Omental fat pad (tissue), 4 donors: ENCODE measurements around the gene SYCN. TPM values are rescaled to one million over a fixed set of nuclear protein-coding genes. Genes with fewer than 3 reads are reported as not detected.

Experiments used
- ATAC-seq: fragments of 150-250 bp; one replicate; pipeline ENCODE4 v1.9.1; 2016; ENCODE audit warnings: mild to moderate bottlenecking, moderate library complexity; ENCODE audit not compliant: low FRiP score
- DNase-seq: peaks from one replicate; pipeline ENCODE4 v3.0.0-alpha.2; 2019; ENCODE audit warnings: low spot score
- total RNA-seq, 4 donors: library from RNA; depleted of rRNA; stranded (reverse); fragments of >200 nt; gene quantifications; one replicate each; pipeline ENCODE4 v1.1.0, GENCODE V29; 2016
- TF ChIP-seq, protein P1 (sequence below), 3 donors: fragments of 450-650 bp; IDR thresholded peaks; one replicate each; pipeline ENCODE4 v1.5.1; 2016 to 2017; ENCODE audit warnings: antibody characterized with exemption in 3 of 3, mild to moderate bottlenecking in 3 of 3, moderate library complexity in 2 of 3

SYCN gene
- total RNA-seq, 4 donors from 2014 or later: not detected

DNA sequence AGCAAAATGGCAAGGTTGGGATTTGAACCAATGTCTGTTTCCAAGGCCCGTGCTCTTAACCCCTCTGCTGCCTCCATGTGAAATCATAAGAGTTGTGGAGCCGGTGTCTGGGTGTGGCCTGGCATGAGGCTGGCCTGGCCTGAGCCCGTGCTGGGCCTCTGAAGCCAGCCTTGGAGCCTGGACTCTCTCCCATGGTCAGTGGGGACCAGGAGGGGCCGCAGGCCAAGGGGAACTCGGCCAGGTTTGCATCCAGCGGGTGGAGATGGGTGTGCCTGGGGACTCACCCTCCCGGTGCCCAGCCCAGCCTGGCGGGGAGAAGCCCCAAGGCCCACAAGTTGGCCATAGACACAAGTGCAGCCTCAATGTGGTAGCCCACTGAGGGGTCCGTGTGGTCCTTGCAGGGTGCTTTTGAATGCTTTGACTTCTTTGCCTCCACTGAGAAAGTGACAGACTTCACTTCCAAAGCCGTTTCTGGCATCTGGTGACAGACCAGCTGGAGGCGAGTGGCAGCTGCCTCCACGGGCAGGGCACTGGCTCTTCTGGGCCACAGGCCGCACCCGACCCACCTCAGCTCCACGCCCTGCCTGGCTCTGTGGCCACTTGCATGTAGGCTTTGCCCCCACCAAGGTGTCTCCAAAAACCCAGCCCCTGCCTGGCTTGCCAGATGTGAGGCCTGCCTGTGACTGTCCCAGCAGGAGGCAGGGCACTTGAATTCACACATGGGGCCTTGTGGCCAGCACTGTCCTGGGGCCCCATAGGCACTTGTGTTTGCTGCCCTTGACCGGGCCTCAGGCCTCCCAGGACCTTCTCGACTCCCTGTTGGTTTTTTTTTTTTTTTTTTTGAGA is 33.5 kb downstream of the SYCN start:
- ATAC-seq (no peak), DNase-seq (no peak)
- TF ChIP-seq, protein P1, sequence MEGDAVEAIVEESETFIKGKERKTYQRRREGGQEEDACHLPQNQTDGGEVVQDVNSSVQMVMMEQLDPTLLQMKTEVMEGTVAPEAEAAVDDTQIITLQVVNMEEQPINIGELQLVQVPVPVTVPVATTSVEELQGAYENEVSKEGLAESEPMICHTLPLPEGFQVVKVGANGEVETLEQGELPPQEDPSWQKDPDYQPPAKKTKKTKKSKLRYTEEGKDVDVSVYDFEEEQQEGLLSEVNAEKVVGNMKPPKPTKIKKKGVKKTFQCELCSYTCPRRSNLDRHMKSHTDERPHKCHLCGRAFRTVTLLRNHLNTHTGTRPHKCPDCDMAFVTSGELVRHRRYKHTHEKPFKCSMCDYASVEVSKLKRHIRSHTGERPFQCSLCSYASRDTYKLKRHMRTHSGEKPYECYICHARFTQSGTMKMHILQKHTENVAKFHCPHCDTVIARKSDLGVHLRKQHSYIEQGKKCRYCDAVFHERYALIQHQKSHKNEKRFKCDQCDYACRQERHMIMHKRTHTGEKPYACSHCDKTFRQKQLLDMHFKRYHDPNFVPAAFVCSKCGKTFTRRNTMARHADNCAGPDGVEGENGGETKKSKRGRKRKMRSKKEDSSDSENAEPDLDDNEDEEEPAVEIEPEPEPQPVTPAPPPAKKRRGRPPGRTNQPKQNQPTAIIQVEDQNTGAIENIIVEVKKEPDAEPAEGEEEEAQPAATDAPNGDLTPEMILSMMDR (IDR thresholded peaks at IDR 0.05): no peak

DNA sequence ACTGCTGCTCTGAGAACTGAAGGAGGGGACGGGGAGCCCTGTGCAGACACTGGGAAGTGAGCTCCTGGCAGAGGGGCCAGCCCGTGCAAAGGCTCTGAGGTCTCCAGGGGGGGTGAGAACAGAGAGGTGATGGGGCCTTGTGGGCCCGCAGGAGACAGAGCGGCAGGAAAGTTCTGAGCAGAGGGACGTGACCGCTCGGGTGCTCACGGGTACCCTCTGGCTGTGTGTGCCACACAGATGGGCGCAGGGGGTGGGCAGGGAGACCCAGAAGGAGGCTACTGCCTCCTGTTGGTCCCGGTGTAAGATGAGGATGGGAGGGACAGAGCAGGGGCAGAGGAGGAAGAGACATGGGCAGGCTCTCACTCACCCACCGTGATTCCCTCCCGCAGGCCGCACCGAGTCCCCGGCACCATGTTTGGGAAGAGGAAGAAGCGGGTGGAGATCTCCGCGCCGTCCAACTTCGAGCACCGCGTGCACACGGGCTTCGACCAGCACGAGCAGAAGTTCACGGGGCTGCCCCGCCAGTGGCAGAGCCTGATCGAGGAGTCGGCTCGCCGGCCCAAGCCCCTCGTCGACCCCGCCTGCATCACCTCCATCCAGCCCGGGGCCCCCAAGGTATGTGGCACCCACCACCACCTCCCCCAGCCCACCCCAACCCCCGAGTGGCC is 34.8 kb downstream of the SYCN start:
- DNase-seq: no peak
- TF ChIP-seq, protein P1 (IDR thresholded peaks at IDR 0.05): no peak
- ATAC-seq: no peak

DNA sequence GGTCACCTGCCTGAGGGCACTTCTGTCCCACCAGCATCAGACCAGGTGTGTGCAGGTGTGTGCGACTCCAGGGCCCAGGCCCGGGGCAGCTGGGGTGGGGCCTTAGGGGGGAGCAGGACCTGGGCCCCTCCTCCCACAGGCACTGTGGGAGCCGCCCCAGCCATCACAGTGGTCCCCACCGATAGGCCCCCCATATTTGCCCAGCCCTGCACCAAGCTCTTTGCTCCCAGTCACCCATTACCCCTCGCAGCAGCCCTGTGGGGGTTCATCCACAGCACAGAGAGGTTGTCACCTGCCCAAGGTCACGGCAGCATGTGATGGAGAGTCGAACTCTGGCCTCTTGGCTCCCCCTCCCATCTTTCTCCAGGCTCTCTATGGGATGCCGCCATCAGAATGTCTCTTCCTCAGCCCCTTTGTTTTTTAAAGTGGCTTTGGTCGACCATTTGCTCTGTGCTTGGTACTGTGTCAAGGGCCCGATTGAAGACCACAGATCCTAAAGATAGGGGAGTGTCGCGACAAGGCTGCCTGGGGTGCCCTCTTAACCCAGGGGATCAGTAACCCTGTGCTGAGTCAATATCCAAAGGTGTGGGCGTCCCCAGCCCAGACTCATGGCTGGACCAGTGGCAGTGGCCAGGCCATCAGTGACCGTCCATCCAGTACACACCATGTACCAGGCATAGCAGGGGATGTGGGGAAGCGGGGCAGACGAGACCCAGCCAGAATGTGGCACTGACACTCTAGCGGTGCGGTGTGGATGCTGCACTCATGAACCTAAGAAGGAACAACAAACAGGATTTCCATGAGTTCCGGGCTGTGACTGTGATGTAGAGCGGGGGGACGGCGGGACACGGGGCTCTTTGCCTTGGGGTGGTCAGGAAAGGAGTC is 35.6 kb downstream of the SYCN start:
- DNase-seq (no peak), ATAC-seq (no peak)
- TF ChIP-seq, protein P1 (IDR thresholded peaks at IDR 0.05): no peak

DNA sequence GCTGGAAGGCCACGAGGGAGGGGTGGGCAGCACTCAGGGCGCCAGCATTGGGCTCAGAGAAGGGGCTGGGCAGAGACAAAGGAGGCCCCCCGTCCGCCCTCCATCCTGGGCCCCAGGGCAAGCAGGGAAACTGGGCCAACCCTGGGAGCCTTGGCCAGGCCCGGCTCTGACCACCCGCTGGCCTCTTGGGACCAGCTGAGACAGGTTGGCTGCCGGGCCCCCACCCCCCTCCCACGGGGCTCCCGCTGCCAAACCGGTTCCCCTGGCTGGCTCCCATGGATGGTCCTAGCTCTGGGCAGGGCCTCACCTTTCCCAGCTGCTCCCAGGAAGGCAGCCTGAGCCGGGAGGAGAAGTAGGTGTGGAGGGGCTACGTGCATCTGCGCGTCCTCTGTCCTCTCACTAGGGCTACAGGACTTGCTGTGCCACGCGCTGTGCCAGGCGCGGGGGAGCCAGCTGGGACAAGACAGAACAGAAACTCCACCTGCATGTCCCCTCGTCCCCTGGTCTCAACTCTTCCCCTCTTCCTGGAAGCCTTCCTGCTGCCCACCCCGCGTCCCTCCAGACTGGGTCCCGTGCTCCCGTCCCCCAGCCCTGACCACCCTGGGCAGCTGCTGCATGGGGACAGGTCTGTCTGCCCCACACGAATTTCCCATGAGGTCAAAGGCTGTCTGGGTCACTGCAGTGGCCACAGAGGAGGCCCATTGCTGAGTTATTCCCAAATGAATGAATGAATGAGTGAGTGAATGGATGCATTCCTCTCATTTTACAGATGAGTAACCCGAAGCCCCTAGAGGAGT is 36.4 kb downstream of the SYCN start:
- TF ChIP-seq, protein P1 (IDR thresholded peaks at IDR 0.05): no peak
- DNase-seq (no peak), ATAC-seq (peak; percentile 26)

DNA sequence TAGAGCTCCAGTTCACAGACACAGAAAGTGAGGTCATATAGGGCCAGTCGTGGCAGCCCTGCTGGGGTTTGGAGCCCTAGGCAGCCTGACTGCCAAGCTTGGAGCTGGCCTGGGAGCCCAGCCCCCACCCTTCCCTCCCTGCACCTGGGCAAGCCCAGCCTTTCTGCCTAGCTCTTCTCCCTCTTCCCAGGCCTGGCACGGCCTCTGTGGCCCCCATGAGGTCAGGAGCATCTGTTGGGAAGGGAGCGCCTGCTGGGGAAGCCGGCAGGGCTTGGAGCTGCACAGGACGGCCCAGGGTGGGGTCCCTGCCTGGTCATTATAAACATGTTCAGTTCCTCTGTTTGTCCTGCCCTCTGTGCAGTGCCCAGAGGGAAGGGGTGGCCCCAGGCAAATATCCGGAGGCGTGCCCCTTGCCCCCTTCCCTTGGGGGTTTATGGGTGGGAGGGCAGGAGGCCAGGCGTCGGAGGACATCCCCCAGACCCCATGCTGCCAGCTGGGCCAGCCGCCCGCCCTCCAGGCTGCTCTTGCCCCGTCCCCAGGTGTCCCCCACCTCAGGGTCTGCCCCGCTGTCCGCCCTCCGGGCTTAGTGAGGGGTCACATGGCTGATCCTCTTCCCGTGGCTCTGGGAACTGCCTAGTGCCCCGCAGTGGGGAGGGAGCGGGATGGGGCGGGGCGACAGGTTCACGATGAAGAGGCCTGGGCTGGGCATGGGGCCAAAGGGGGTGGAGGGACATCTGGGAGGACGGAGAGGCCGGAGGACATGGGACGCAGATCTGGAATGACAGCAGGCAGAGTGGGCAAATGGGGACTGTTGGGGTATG is 37.3 kb downstream of the SYCN start:
- TF ChIP-seq, protein P1 (IDR thresholded peaks at IDR 0.05): no peak
- DNase-seq (no peak), ATAC-seq (no peak)
